SJSA1 (cell line): Measurements from ENCODE around the gene SIGLEC14. TPM values are rescaled to one million over a fixed set of nuclear protein-coding genes. Genes with fewer than 3 reads are reported as not detected.

ENCODE experiments used
- DNase-seq, 2 experiments: peaks; one replicate each; pipeline ENCODE4 v3.0.0-alpha.2; 2015 to 2020; ENCODE audit warnings: low spot score in 2 of 2, low read depth in 1 of 2
- H3K27ac ChIP-seq: fragments of 250-450 bp; sonication (Bioruptor Pico); 2 replicates; pipeline ENCODE4 v1.5.1; 2020; ENCODE audit warnings: mild to moderate bottlenecking, moderate library complexity
- H3K27me3 ChIP-seq: fragments of 250-450 bp; sonication (Bioruptor Pico); replicated peaks from 2 replicates; pipeline ENCODE4 v1.5.1; 2020; ENCODE audit warnings: mild to moderate bottlenecking, moderate library complexity
- H3K36me3 ChIP-seq: fragments of 250-450 bp; sonication (Bioruptor Pico); 2 replicates; pipeline ENCODE4 v1.5.1; 2020; ENCODE audit warnings: mild to moderate bottlenecking
- H3K4me1 ChIP-seq: fragments of 250-450 bp; sonication (Bioruptor Pico); replicated peaks from 2 replicates; pipeline ENCODE4 v1.6.1; 2021; ENCODE audit warnings: mild to moderate bottlenecking
- H3K4me3 ChIP-seq: fragments of 250-450 bp; sonication (Bioruptor Pico); 2 replicates; pipeline ENCODE4 v1.5.1; 2020; ENCODE audit warnings: mild to moderate bottlenecking
- H3K9me3 ChIP-seq: fragments of 250-450 bp; sonication (Bioruptor Pico); replicated peaks from 2 replicates; pipeline ENCODE4 v1.5.1; 2020; ENCODE audit warnings: mild to moderate bottlenecking
- total RNA-seq: library from RNA; depleted of rRNA; stranded (reverse); fragments of >200 nt; shearing (Covaris generic); gene quantifications from 2 replicates; pipeline ENCODE4 v1.2.3, GENCODE V29; 2014; rRNA removed

SIGLEC14 gene
- total RNA-seq, 1 experiment from 2014 or later, result not detected

- peak; percentile 84 to 96 for DNase-seq
- Histone ChIP-seq H3K27me3 (no peaks in the 10 kb centered on the region), H3K4me1 (peaks cover 10% of the 10 kb centered on the region), H3K4me3 (peak overlapping the region; percentile 47), H3K9me3 (peaks cover 3% of the 10 kb centered on the region; the same call in 1 of the 2 replicates), H3K27ac (no peak overlapping the region), H3K36me3 (peaks cover 3% of the 10 kb centered on the region; the same call in 1 of the 2 replicates)
Observed at GRCh38 chr19:51593969-51594773, 52.5 kb downstream of the SIGLEC14 start.

GRCh38 chr19:51593138-51593890 is 53.3 kb downstream of the SIGLEC14 start:
- DNase-seq, result no peak
- H3K9me3 ChIP-seq, result no peaks in the 10 kb centered on the region; the same call in 1 of the 2 replicates
- peak overlapping the region; percentile 47 for H3K4me3 ChIP-seq
- peaks cover 8% of the 10 kb centered on the region for H3K36me3 ChIP-seq
- H3K27me3 ChIP-seq, result no peaks in the 10 kb centered on the region
- H3K4me1 ChIP-seq, result peaks cover 10% of the 10 kb centered on the region
- H3K27ac ChIP-seq, result no peak overlapping the region

Other genes starting within 250 kb of the SIGLEC14 start
- not detected in 2 replicates for gene SIGLEC10, start 229.2 kb downstream of the SIGLEC14 start, total RNA-seq
- not detected in 2 replicates for gene SIGLEC8, start 188.4 kb downstream of the SIGLEC14 start, total RNA-seq
- not detected in 2 replicates for gene CEACAM18, start 168.3 kb downstream of the SIGLEC14 start, total RNA-seq
- gene SIGLEC12, start 145.0 kb downstream of the SIGLEC14 start, total RNA-seq, result not detected in 2 replicates
- not detected in 2 replicates for gene SIGLEC6, start 115.2 kb downstream of the SIGLEC14 start, total RNA-seq
- 2.6 and 20.7 TPM in 2 replicates for gene ZNF175, start 75.5 kb downstream of the SIGLEC14 start, total RNA-seq
- gene SIGLEC5, start 16.4 kb downstream of the SIGLEC14 start, total RNA-seq, result not detected in 2 replicates
- 8.7 and 10.7 TPM in 2 replicates for gene SPACA6, start 46.5 kb upstream of the SIGLEC14 start, total RNA-seq
- not detected in 2 replicates for gene HAS1, start 77.2 kb upstream of the SIGLEC14 start, total RNA-seq
- not detected in 2 replicates for gene FPR1, start 105.1 kb upstream of the SIGLEC14 start, total RNA-seq
- not detected in 2 replicates for gene FPR2, start 114.4 kb upstream of the SIGLEC14 start, total RNA-seq
- gene FPR3, start 148.3 kb upstream of the SIGLEC14 start, total RNA-seq, result not detected in 2 replicates
- gene ZNF577, start 241.1 kb upstream of the SIGLEC14 start, total RNA-seq, result 1.6 and 2.9 TPM in 2 replicates